Fibroblast of mammary gland (primary cell): Measurements from ENCODE around the gene TBCD.

Experiments
- DNase-seq: peaks from one replicate; pipeline ENCODE4 v3.0.0-alpha.2; 2010; ENCODE audit warnings: low read depth
- H3K4me3 ChIP-seq: 2 replicates; pipeline ENCODE4 v1.5.1; 2011; ENCODE audit warnings: low read depth, mild to moderate bottlenecking, low read length, moderate library complexity; ENCODE audit not compliant: control insufficient read depth
- TF ChIP-seq, protein P1 (sequence below): conservative IDR thresholded peaks from 2 replicates; pipeline ENCODE4 v1.5.1; 2011; ENCODE audit warnings: low read depth, low read length, inconsistent platforms; ENCODE audit not compliant: control insufficient read depth, insufficient read depth

The TBCD gene

DNA sequence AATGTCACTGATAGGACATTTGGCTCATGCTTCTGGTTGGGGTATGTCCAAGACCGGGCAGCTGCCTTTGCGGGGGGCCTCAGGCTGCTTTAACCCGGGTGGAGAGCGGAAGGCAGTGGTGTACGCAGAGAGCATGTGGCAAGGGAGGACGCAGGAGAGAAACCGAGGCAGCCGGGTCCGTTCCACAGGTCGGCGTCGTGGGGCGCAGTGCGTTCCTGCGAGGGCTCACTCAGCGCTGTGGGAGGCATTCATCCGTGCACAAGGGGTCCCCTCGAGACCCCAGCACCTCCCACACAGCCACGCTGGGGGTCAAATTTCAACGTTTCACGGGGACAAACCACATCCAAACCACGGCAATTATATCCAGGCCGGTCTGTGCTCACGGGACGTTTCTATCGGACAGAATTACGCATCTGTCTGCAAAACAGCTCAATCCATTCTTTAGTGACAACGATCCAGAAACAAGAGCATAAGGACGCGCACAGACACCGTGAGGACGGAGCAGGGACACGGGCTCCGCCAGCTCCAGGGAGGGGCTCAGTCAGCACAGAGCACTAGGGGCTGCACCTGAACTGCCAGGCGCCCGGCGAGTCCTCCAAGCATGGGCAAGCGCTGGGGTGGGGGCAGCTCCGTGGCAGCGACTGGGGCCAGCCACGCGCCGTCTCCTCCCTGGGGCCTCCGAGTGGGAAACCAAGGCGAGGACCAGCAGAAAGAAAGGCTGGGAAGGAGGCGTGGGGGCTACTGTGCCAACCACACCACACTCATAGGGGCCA, 219.1 kb downstream of the TBCD start:
- TF ChIP-seq, protein P1, sequence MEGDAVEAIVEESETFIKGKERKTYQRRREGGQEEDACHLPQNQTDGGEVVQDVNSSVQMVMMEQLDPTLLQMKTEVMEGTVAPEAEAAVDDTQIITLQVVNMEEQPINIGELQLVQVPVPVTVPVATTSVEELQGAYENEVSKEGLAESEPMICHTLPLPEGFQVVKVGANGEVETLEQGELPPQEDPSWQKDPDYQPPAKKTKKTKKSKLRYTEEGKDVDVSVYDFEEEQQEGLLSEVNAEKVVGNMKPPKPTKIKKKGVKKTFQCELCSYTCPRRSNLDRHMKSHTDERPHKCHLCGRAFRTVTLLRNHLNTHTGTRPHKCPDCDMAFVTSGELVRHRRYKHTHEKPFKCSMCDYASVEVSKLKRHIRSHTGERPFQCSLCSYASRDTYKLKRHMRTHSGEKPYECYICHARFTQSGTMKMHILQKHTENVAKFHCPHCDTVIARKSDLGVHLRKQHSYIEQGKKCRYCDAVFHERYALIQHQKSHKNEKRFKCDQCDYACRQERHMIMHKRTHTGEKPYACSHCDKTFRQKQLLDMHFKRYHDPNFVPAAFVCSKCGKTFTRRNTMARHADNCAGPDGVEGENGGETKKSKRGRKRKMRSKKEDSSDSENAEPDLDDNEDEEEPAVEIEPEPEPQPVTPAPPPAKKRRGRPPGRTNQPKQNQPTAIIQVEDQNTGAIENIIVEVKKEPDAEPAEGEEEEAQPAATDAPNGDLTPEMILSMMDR, result no peak
- no peak for DNase-seq
- no peak overlapping the region for H3K4me3 ChIP-seq

GRCh38 chr17:82972836-82973372, 221.0 kb downstream of the TBCD start:
- no peak for DNase-seq
- H3K4me3 ChIP-seq, result no peak overlapping the region
- TF ChIP-seq, protein P1, result no peak

- DNase-seq, result no peak
- no peak overlapping the region for H3K4me3 ChIP-seq
- TF ChIP-seq, protein P1, result no peak
Observed at GRCh38 chr17:82973456-82974135, 221.7 kb downstream of the TBCD start.

GRCh38 chr17:82974136-82974952, 222.5 kb downstream of the TBCD start:
- TF ChIP-seq, protein P1, result no peak
- H3K4me3 ChIP-seq, result no peak overlapping the region
- DNase-seq, result no peak

GRCh38 chr17:82976982-82977488, 225.2 kb downstream of the TBCD start:
- no peak overlapping the region for H3K4me3 ChIP-seq
- TF ChIP-seq, protein P1, result no peak
- no peak for DNase-seq

- TF ChIP-seq, protein P1, result no peak
- no peak for DNase-seq
- H3K4me3 ChIP-seq, result no peak overlapping the region
Observed at GRCh38 chr17:82977606-82978005, 225.7 kb downstream of the TBCD start.
